Activated naive CD4-positive, alpha-beta T cell treated with anti-CD3 and anti-CD28 coated beads, Interleukin-2, amount 10 ng/mL, durations not matched to agents 5 hours and 36 hours (primary cell): Measurements from ENCODE around the gene TTC24. TPM values are rescaled to one million over a fixed set of nuclear protein-coding genes. Genes with fewer than 3 reads are reported as not detected.

ENCODE experiments used
- total RNA-seq, 2 experiments: library from RNA; stranded (reverse); gene quantifications; one replicate each; pipeline ENCODE4 v1.2.3, GENCODE V29; 2021

The TTC24 gene
- 1 to 10 TPM; 1.9 to 3.1 TPM for total RNA-seq

DNA sequence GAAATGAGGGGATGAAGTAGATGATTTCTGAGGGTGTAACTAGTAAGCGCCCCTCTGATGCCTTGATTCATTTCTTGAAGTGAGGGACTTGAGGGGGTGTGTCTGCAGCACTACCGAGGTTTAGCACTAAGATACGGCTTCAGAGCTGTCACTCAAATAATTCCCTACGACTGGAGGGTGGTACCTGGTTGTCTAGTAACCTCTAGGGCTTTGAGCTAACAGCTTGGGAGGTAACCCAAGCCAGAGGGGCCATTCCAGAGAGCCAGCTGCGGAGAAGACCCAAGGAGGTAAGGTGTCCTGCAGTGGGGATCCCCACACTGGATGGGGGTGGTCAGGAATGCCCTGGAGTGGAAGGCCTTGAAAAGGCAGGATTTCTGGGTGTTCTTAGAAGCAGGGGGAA, at the start of gene TTC24:
Gene TTC24, plus strand, starts transcription at position 252 of the 400 bp plus-strand sequence. CDS start 1,642 bp downstream, outside the sequence.

DNA sequence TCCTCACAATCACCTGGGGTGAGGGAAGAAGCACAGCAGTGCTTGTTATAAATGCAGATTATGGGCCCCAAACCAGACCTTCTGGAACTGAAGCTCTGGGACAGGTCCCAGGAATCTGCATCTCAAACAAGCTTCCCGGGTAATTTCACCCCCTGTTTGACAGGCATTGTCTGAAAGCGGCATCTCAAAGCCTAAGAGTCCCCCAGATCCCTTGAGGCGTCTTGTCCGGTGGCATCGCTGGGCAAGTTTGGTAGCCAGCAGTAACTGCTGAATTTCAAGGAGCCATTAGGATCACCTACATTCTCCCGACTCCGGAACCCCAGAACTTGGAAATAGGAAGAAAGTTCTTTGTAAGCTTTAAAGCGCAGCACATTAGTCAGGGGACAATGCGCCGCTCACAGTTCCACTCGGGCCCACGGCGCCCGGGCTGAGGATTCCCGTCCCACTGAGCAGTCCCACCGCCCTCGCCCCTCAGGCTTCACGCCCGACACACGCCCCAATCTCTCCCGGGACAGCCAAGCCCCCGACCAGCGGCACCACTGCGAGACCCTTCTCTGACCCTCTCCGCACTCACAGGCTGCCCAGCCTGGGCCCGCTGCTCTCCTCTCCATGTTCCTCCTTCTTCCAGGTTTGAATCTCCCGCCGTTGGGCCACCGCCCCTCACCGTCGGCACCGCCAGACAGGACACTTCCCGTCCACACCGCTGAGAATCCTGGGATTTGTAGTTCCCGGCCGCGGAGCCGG, 7.4 kb upstream of the TTC24 start, which contains the start of gene IQGAP3:
Gene IQGAP3, minus strand, starts transcription at position 647 of the 744 bp plus-strand sequence. Its CDS starts 36 bp downstream, at position 611.

DNA sequence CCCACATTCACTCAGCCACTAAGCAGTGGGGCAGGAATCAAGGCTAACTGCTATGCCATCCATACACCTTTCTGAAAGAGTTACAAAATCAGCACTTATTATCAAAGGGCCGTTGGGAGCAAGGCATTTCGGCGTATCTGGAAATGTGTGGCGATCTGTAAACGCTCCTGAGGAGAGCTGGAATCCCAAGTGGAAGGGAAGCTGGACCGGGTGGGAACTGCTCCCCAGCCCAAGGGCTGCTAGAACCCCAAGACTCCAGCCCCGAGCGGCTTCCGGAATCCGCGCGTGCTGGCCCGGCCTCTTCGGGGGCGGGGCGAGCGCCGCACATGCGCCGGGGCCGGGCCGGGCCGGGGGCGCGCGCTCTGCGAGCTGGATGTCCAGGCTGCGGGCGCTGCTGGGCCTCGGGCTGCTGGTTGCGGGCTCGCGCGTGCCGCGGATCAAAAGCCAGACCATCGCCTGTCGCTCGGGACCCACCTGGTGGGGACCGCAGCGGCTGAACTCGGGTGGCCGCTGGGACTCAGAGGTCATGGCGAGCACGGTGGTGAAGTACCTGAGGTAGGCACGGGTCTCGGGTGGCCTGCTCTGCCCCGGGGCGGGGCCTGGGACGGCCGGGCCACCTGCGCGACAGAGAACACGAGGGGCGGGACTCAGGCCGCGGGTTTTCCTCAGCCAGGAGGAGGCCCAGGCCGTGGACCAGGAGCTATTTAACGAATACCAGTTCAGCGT, 12.1 kb downstream of the TTC24 start, which contains the start of gene NAXE:
Gene NAXE, plus strand, starts transcription at position 345 of the 726 bp plus-strand sequence. Its CDS starts 29 bp downstream, at position 374.

DNA sequence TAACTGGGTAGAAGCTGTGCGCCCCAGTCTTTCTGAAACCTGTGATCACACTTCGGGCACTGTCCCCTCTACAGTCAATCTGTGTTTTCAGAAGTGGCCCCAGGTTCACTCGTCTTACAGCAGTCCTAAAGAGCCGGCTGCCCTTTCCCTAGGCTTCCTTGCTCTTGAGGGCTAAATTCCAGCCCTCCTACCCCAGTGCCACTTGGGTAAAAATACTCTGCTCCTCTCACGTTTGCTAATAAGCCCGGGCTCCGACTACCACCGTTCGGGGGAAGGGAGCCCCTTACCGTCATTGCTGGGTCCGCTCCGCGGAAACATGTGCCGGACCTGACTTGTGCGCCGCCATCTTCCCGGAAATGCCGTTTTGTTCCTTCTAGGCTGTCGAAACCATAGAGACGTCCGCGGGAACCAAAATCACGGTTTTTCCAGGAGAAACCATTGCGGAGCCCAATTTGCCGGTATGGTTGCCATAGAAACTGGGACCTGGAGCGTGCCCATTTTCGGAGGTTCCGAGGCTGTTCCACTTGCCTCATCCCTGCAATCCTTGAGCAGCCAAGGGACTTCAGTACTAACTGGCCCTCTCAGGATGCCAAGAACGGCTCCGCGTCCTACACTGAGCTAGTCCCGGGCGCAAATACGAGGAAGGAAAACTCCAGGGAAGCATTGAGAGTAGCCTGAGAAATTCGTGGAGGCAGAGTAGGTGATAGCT, 21.8 kb downstream of the TTC24 start, which contains the start of gene GPATCH4:
Gene GPATCH4, minus strand, starts transcription at position 358 of the 709 bp plus-strand sequence.

DNA sequence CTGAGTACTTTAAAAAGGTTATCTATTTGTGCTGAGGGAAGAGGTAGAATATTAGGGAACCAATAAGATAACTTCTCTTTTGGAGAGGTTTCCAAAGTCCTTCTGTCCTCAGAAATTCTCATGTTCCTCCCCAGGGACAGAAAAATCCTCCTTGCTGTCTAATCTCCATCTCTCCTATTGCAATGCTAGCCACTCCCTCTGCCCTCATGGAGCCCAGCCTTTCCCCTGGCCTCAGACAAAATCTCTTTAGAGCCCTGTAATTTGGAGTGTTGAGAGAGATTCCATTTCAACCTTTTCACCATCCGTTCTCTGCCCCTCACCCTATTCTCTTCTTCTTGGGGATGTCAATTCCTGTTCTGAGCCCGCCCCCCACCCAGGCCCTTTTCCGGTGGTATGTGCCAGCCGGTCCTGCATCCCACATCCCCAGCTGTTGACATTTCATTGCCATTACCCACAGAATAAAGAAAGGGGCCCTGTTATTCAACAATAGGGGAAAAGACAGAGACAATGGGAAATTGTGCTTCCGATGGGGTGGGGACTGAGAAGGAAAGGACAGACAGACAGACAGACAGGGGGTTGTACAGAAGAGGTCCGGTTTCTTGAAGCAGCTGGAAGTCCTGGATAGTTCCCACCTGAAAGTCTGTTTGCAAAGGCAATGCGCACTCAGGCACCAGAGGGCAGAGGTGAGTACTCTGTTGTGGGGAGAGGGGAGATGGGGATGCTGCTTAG, 39.5 kb downstream of the TTC24 start, which contains the start of gene HAPLN2:
Gene HAPLN2, plus strand, starts transcription at position 563 of the 729 bp plus-strand sequence. CDS start 4,076 bp downstream, outside the sequence.

Other genes with a start within 250 kb of the TTC24 start
- 100 to 1,000 TPM; 184 to 186 TPM for gene CCT3, start 241.4 kb upstream of the TTC24 start, total RNA-seq
- gene TSACC, start 241.2 kb upstream of the TTC24 start, total RNA-seq, result not detected
- not detected for gene RHBG, start 210.5 kb upstream of the TTC24 start, total RNA-seq
- 10 to 100 TPM; 43.2 to 48.4 TPM for gene MEF2D, start 78.9 kb upstream of the TTC24 start, total RNA-seq
- gene IQGAP3, start 7.2 kb upstream of the TTC24 start, total RNA-seq, result 10 to 100 TPM; 24.6 to 24.9 TPM
- gene NAXE, start 12.1 kb downstream of the TTC24 start, total RNA-seq, result 10 to 100 TPM; 45.3 to 47.4 TPM
- gene GPATCH4, start 21.8 kb downstream of the TTC24 start, total RNA-seq, result 10 to 100 TPM; 27.1 to 29.2 TPM
- under 1 TPM in 1 of 2 experiments, not detected in 1; 0.24 TPM for gene HAPLN2, start 39.7 kb downstream of the TTC24 start, total RNA-seq
- gene BCAN, start 62.4 kb downstream of the TTC24 start, total RNA-seq, result not detected
- not detected for gene NES, start 97.7 kb downstream of the TTC24 start, total RNA-seq
- under 1 TPM; 0.48 to 0.71 TPM for gene CRABP2, start 125.9 kb downstream of the TTC24 start, total RNA-seq
- gene METTL25B, start 148.7 kb downstream of the TTC24 start, total RNA-seq, result 10 to 100 TPM; 28.8 to 32.5 TPM
- 10 to 100 TPM; 38.2 to 38.3 TPM for gene ISG20L2, start 149.0 kb downstream of the TTC24 start, total RNA-seq
- 10 to 100 TPM; 37.3 to 44.1 TPM for gene MRPL24, start 161.4 kb downstream of the TTC24 start, total RNA-seq
- gene HDGF, start 172.0 kb downstream of the TTC24 start, total RNA-seq, result 100 to 1,000 TPM; 182 to 185 TPM
- 10 to 100 TPM; 58.1 to 64.1 TPM for gene PRCC, start 187.8 kb downstream of the TTC24 start, total RNA-seq
- 10 to 100 TPM; 75.8 to 81.8 TPM for gene SH2D2A, start 237.1 kb downstream of the TTC24 start, total RNA-seq